ENCODE data around the gene MMP15. TPM values are rescaled to one million over a fixed set of nuclear protein-coding genes. Genes with fewer than 3 reads are reported as not detected.
A peak's percentile ranks its signal among the peaks of the same experiment; 100 is the strongest.
"Not testable (repeated sequence)": the region's sequence is repeated elsewhere in the genome, so short reads cannot be mapped to it uniquely, and the experiment has no call there.

The MMP15 gene
- total RNA-seq, 5 donors from 2014 or later (not counting 1 experiment from before 2014, with no cell fraction given) = 0.30 to 1.3 (median 0.85) TPM

- no peaks in the 10 kb centered on the region for H3K9me3 Mint-ChIP-seq
- Histone ChIP-seq H3K36me3 (ENCODE audit: control insufficient read depth in 2 of 2, extremely low read depth in 1 of 2, insufficient read depth in 1 of 2, low read length in 1 of 2) (peaks cover 3 to 22% of the 10 kb centered on the region in 2 donors), H3K27ac (ENCODE audit: low read length) (no peak overlapping the region), H3K9me3 (no peaks in the 10 kb centered on the region), H3K4me3 (ENCODE audit: control insufficient read depth in 1 of 2, extremely low read depth in 1 of 2, low read length in 1 of 2) (no peak overlapping the region), H3K27me3 (replicated peaks in 1 of 2; ENCODE audit: control insufficient read depth in 2 of 2, extremely low read depth in 1 of 2, insufficient read depth in 2 of 2, low read length in 1 of 2) (no peaks in the 10 kb centered on the region), H3K4me1 (ENCODE audit: control insufficient read depth in 1 of 2, extremely low read depth in 1 of 2, insufficient read depth in 2 of 2, low read length in 2 of 2) (peaks cover 19 to 45% of the 10 kb centered on the region in 2 experiments)
- ATAC-seq (replicated peaks in 1 of 4) = no peak
- ChIA-PET POLR2A (no interaction called here), CTCF (interaction anchor here in 1 of 2 donors (2.3 kb wide), 1 partner anchor 103 kb away, joined by 9 read pairs; no protein-coding TSS in a partner anchor)
- H3K27me3 Mint-ChIP-seq = no peaks in the 10 kb centered on the region
- H3K36me3 Mint-ChIP-seq = peaks cover 20% of the 10 kb centered on the region
- 100% methylated on average over 2 of the region's 9 CpGs for WGBS (ENCODE audit: insufficient coverage)
- H3K4me3 Mint-ChIP-seq = peak overlapping the region; percentile 17 to 92 (median 82)
- H3K27ac Mint-ChIP-seq = no peak overlapping the region
- peaks cover 47 to 61% (median 58%) of the 10 kb centered on the region in 3 donors for H3K4me1 Mint-ChIP-seq
- DNase-seq = no peak
Measured at GRCh38 chr16:58002416-58002800, 23.1 kb upstream of the MMP15 start.

- 90% methylated on average over 3 of the region's 5 CpGs for WGBS (ENCODE audit: insufficient coverage)
- Histone ChIP-seq H3K4me1 (ENCODE audit: control insufficient read depth in 1 of 2, extremely low read depth in 1 of 2, insufficient read depth in 2 of 2, low read length in 2 of 2) (peaks cover 16 to 40% of the 10 kb centered on the region in 2 experiments), H3K27ac (ENCODE audit: low read length) (no peak overlapping the region), H3K27me3 (replicated peaks in 1 of 2; ENCODE audit: control insufficient read depth in 2 of 2, extremely low read depth in 1 of 2, insufficient read depth in 2 of 2, low read length in 1 of 2) (no peaks in the 10 kb centered on the region), H3K36me3 (ENCODE audit: control insufficient read depth in 2 of 2, extremely low read depth in 1 of 2, insufficient read depth in 1 of 2, low read length in 1 of 2) (peaks cover 0 to 17% of the 10 kb centered on the region in 2 donors), H3K9me3 (no peaks in the 10 kb centered on the region), H3K4me3 (ENCODE audit: control insufficient read depth in 1 of 2, extremely low read depth in 1 of 2, low read length in 1 of 2) (no peak overlapping the region)
- ChIA-PET CTCF (interaction anchor here in 1 of 2 donors (2.3 kb wide), 1 partner anchor 104 kb away, joined by 9 read pairs; no protein-coding TSS in a partner anchor), POLR2A (no interaction called here)
- Mint-ChIP-seq H3K27me3 (no peaks in the 10 kb centered on the region), H3K4me3 (peak overlapping the region in 1 of 3 donors; percentile 34), H3K27ac (no peak overlapping the region), H3K9me3 (no peaks in the 10 kb centered on the region), H3K36me3 (peaks cover 19% of the 10 kb centered on the region), H3K4me1 (peaks cover 41 to 56% (median 53%) of the 10 kb centered on the region in 3 donors)
- DNase-seq (no peak), ATAC-seq (replicated peaks in 1 of 4) (no peak)
Measured at GRCh38 chr16:58002936-58003335, 22.6 kb upstream of the MMP15 start.

- H3K27me3 Mint-ChIP-seq; H3K4me3 ChIP-seq (ENCODE audit: control insufficient read depth in 1 of 2, extremely low read depth in 1 of 2, low read length in 1 of 2); H3K9me3 Mint-ChIP-seq; POLR2A ChIA-PET; ATAC-seq (replicated peaks in 1 of 4); H3K27ac ChIP-seq (ENCODE audit: low read length); H3K27me3 ChIP-seq (replicated peaks in 1 of 2; ENCODE audit: control insufficient read depth in 2 of 2, extremely low read depth in 1 of 2, insufficient read depth in 2 of 2, low read length in 1 of 2); H3K27ac Mint-ChIP-seq; H3K9me3 ChIP-seq; DNase-seq; H3K4me3 Mint-ChIP-seq: not testable (repeated sequence)
- Mint-ChIP-seq H3K36me3 (peaks cover 21% of the 10 kb centered on the region), H3K4me1 (peaks cover 25 to 40% (median 37%) of the 10 kb centered on the region in 3 donors)
- Histone ChIP-seq H3K36me3 (ENCODE audit: control insufficient read depth in 2 of 2, extremely low read depth in 1 of 2, insufficient read depth in 1 of 2, low read length in 1 of 2) (peaks cover 0 to 20% of the 10 kb centered on the region in 2 donors), H3K4me1 (ENCODE audit: control insufficient read depth in 1 of 2, extremely low read depth in 1 of 2, insufficient read depth in 2 of 2, low read length in 2 of 2) (peaks cover 2 to 22% of the 10 kb centered on the region in 2 experiments)
- WGBS (ENCODE audit: insufficient coverage) = 95% methylated on average over 3 of the region's 12 CpGs
- CTCF ChIA-PET = interaction anchor here in 1 of 2 donors (0.6 to 1.3 kb wide), 2 partner anchors 17 to 177 kb away, joined by 3 to 4 read pairs; no protein-coding TSS in a partner anchor
Measured at GRCh38 chr16:58004736-58005135, 20.8 kb upstream of the MMP15 start.

GRCh38 chr16:58009856-58010416 lies 15.6 kb upstream of the MMP15 start:
- Histone ChIP-seq H3K9me3 (no peaks in the 10 kb centered on the region), H3K4me1 (ENCODE audit: control insufficient read depth in 1 of 2, extremely low read depth in 1 of 2, insufficient read depth in 2 of 2, low read length in 2 of 2) (no peaks in the 10 kb centered on the region), H3K36me3 (ENCODE audit: control insufficient read depth in 2 of 2, extremely low read depth in 1 of 2, insufficient read depth in 1 of 2, low read length in 1 of 2) (peaks cover 6 to 43% of the 10 kb centered on the region in 2 donors), H3K27me3 (replicated peaks in 1 of 2; ENCODE audit: control insufficient read depth in 2 of 2, extremely low read depth in 1 of 2, insufficient read depth in 2 of 2, low read length in 1 of 2) (no peaks in the 10 kb centered on the region), H3K4me3 (ENCODE audit: control insufficient read depth in 1 of 2, extremely low read depth in 1 of 2, low read length in 1 of 2) (no peak overlapping the region), H3K27ac (ENCODE audit: low read length) (no peak overlapping the region)
- Mint-ChIP-seq H3K36me3 (peaks cover 43% of the 10 kb centered on the region), H3K4me3 (no peak overlapping the region), H3K27me3 (no peaks in the 10 kb centered on the region), H3K4me1 (peaks cover under 1 to 7% (median 6%) of the 10 kb centered on the region in 3 donors), H3K9me3 (no peaks in the 10 kb centered on the region), H3K27ac (no peak overlapping the region)
- ChIA-PET POLR2A (no interaction called here), CTCF (no interaction called here)
- DNase-seq = no peak
- WGBS (ENCODE audit: insufficient coverage) = 94% methylated on average over 8 of the region's 11 CpGs
- ATAC-seq (replicated peaks in 1 of 4) = no peak

DNA sequence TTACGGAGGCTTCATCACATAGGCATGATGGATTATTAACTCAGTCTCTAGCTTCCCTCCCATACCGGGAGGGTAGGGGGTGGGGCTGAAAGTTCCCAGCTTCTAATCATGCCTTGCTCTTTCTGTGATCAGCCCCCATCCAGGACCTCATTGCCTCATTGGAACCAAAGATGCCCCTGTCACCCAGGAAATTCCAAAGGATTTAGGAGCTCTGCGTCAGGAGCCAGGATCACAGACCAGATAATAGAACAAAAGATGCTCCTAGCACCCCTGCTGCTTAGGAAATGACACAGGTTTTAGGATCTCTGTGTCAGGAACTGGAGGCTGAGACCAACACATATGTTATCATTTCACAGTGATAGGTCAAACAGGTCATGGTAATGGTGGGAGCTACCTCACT lies 14.7 kb upstream of the MMP15 start:
- ATAC-seq (replicated peaks in 1 of 4) (no peak), DNase-seq (no peak)
- Mint-ChIP-seq H3K4me3 (no peak overlapping the region), H3K4me1 (peaks cover 0 to 3% (median 3%) of the 10 kb centered on the region in 3 donors), H3K9me3 (no peaks in the 10 kb centered on the region), H3K27ac (no peak overlapping the region), H3K36me3 (peaks cover 43% of the 10 kb centered on the region), H3K27me3 (no peaks in the 10 kb centered on the region)
- no peak overlapping the region for H3K4me3 ChIP-seq (ENCODE audit: control insufficient read depth in 1 of 2, extremely low read depth in 1 of 2, low read length in 1 of 2)
- H3K4me1 ChIP-seq (ENCODE audit: control insufficient read depth in 1 of 2, extremely low read depth in 1 of 2, insufficient read depth in 2 of 2, low read length in 2 of 2) = no peaks in the 10 kb centered on the region
- no peaks in the 10 kb centered on the region for H3K27me3 ChIP-seq (replicated peaks in 1 of 2; ENCODE audit: control insufficient read depth in 2 of 2, extremely low read depth in 1 of 2, insufficient read depth in 2 of 2, low read length in 1 of 2)
- H3K27ac ChIP-seq (ENCODE audit: low read length) = no peak overlapping the region
- H3K9me3 ChIP-seq = no peaks in the 10 kb centered on the region
- ChIA-PET POLR2A (no interaction called here), CTCF (interaction anchor here in 1 of 2 donors (0.5 kb wide), 1 partner anchor 134 kb away, joined by 4 read pairs; no protein-coding TSS in a partner anchor)
- peaks cover 6 to 41% of the 10 kb centered on the region in 2 donors for H3K36me3 ChIP-seq (ENCODE audit: control insufficient read depth in 2 of 2, extremely low read depth in 1 of 2, insufficient read depth in 1 of 2, low read length in 1 of 2)
- WGBS (ENCODE audit: insufficient coverage) = 100% methylated on average over 1 of the region's 3 CpGs

DNA sequence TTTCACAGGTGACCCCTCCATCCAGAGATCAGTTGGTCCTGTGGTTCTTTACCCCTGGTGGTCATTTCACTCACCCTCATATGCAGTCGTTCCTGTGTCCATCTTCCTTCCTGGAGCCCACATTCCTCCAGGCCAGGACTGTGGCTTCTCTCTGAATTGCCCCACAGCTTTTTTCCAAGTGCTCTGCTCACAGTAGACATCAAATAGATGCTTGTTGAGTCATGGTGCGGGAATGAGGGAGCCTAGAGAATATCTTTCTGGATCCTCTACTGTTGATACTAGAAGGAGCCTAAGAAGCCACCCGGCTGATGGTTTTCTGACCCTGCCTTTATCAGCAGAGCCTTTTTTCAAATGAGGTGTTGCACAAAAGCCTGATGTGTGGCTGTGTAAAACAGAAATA lies 13.9 kb upstream of the MMP15 start:
- Histone ChIP-seq H3K4me1 (ENCODE audit: control insufficient read depth in 1 of 2, extremely low read depth in 1 of 2, insufficient read depth in 2 of 2, low read length in 2 of 2) (no peaks in the 10 kb centered on the region), H3K27me3 (replicated peaks in 1 of 2; ENCODE audit: control insufficient read depth in 2 of 2, extremely low read depth in 1 of 2, insufficient read depth in 2 of 2, low read length in 1 of 2) (no peaks in the 10 kb centered on the region), H3K27ac (ENCODE audit: low read length) (no peak overlapping the region), H3K9me3 (no peaks in the 10 kb centered on the region), H3K36me3 (ENCODE audit: control insufficient read depth in 2 of 2, extremely low read depth in 1 of 2, insufficient read depth in 1 of 2, low read length in 1 of 2) (peaks cover 9 to 42% of the 10 kb centered on the region in 2 donors), H3K4me3 (ENCODE audit: control insufficient read depth in 1 of 2, extremely low read depth in 1 of 2, low read length in 1 of 2) (no peak overlapping the region)
- Mint-ChIP-seq H3K4me3 (no peak overlapping the region), H3K27me3 (no peaks in the 10 kb centered on the region), H3K27ac (no peak overlapping the region), H3K36me3 (peaks cover 41% of the 10 kb centered on the region), H3K9me3 (no peaks in the 10 kb centered on the region), H3K4me1 (peaks cover 0 to 3% (median 3%) of the 10 kb centered on the region in 3 donors)
- DNase-seq (no peak), ATAC-seq (replicated peaks in 1 of 4) (no peak)
- ChIA-PET CTCF (no interaction called here), POLR2A (no interaction called here)
- WGBS (ENCODE audit: insufficient coverage) = no CpG with 5 or more reads among the region's 3 CpGs

Measured in T-cell (primary cell).